Measurements from ENCODE around the gene RELB.

RELB gene

DNA sequence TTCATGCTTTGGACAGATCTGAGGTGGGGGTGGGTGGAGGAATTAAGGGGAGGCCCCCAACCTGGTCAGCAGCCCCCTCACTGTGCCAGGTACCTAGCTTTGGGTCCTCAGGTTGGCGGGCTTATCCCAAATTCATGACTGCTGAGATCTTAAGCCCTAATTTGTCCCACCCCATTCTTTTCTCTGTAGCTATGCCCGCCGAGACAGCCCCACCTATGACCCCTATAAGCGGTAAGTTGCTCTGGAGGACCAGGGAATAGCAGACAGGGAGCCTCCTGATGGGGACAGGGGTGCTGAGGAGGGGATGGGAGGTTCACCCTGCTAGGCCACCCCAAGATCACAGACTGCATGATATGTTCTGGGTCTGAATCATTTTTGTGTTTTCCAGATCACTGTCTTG, 60.7 kb downstream of the RELB start:
- DNase-seq = no peak

- DNase-seq = no peak
Measured at GRCh38 chr19:45063851-45064801, 62.9 kb downstream of the RELB start.

GRCh38 chr19:45066921-45067661, 65.8 kb downstream of the RELB start:
- no peak for DNase-seq

GRCh38 chr19:45068041-45068440, 66.8 kb downstream of the RELB start:
- no peak for DNase-seq

- no peak for DNase-seq
Measured at GRCh38 chr19:45069056-45069455, 67.8 kb downstream of the RELB start.

GRCh38 chr19:45070214-45070613, 69.0 kb downstream of the RELB start:
- no peak for DNase-seq

GRCh38 chr19:45070861-45071544, 69.7 kb downstream of the RELB start:
- DNase-seq = no peak

GRCh38 chr19:45071545-45071938, 70.3 kb downstream of the RELB start:
- no peak for DNase-seq

- DNase-seq = no peak
Measured at GRCh38 chr19:45071969-45072790, 70.9 kb downstream of the RELB start.

DNA sequence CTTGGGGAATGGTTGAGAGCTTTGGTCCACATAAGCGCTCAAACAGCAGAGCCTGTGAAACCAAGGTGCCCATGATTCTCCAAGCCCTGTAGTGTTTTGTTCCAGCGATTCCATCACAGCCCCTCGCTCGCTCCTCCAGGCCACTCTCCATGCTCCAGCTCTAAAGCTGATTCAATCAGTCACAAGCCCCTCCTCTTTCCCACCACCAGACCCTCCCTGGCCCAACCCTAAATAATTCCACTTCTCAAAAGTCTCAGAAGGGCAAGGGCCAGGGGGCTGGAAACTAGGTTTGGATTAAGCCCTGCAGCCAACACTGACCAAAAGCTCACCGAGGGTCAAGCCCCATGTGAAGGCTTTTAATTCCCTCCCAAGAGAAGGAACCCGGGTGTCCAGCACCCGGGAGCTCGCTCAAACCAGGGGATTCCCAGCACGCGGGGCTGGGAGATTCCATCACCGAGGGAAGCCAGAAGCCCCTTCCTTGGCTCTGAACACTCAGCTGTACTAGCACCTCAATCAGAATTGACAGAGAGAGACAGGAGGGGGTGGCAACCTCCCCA, 73.6 kb downstream of the RELB start:
- DNase-seq = no peak

DNA sequence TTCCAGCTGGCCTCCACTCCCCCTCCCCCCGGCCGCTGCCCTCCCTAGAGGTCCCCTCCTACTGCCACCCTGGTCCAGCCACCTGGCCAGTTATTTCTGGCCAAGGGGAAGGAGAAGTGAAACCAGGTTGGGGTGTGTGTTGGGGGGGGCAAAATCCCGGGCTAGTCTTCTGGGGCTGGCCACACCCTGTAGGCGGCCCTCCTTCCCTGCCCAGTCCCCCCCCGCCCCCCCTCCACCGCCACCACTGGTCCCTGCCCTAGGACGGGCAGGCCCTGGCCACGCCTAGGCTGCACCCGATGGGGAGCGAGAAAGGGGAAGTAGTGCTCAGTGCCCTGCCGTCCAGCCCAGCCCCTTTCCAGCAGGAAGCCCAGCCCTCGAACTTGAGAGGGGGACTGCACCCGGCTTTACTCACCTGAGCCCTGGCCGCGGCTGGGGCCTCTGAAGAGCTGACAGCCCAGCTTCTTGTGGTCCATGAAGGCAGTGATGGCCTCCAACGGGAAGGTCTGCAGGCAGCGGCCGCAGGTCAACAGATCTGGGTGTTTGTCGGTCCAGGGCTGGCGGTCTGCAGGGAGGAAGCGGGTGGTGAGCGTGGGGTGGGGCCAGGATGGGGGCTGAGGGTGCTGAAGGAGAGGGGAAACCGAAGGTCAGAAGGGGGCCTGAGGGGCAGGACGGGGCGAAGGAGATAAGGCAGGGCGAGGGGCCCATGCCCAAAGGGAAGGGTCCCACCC, 74.2 kb downstream of the RELB start:
- peak; percentile 87 for DNase-seq

GRCh38 chr19:45076029-45076850, 75.0 kb downstream of the RELB start, which contains the start of gene ZNF296:
TSS of gene ZNF296 (minus strand) at chr19:45076478. CDS start at chr19:45076373, 105 bp downstream.
- peak; percentile 76 for DNase-seq

DNA sequence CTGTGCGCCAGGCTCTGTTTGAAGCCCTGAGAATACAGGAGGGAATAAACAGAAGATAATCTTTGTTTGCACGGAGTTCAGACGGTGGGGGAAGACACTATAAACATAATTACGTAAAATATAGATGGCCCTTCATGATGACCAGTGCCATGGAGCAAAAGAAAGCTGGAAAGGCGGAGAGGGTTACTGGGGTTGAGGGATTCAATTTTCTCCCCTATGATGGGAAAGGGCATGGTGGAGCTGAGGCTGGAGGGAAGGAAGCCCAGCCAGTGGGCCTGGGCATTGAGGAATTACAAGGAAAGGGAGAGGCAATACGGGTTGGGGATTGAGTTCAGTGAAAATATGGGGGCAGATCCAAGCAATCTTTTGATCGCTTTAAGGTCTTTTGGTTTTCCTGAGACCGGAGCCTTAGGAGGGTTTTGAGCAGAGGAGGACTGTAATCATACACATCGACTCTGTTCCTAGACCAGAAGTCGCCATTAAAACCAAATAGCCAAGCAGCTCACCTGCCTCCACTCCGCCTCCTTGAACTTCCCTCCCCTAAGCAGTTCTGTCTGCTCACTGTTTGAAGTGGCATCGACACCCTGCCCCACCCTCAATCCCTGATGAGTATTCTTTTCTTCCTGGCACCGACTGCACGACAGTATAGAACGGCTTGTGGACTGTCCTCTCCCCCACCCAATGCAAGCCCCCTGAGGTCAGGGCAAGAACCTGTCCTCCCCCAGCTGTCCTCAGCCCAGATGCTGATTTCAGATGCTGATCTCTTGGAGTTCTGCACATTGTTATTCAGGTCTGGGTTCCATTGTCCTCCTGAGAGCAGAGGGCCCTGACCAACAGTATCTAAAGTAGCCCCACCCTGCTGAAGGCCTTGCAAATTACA, 75.8 kb downstream of the RELB start:
- no peak for DNase-seq

GRCh38 chr19:45078390-45079062, 77.3 kb downstream of the RELB start:
- no peak for DNase-seq

DNA sequence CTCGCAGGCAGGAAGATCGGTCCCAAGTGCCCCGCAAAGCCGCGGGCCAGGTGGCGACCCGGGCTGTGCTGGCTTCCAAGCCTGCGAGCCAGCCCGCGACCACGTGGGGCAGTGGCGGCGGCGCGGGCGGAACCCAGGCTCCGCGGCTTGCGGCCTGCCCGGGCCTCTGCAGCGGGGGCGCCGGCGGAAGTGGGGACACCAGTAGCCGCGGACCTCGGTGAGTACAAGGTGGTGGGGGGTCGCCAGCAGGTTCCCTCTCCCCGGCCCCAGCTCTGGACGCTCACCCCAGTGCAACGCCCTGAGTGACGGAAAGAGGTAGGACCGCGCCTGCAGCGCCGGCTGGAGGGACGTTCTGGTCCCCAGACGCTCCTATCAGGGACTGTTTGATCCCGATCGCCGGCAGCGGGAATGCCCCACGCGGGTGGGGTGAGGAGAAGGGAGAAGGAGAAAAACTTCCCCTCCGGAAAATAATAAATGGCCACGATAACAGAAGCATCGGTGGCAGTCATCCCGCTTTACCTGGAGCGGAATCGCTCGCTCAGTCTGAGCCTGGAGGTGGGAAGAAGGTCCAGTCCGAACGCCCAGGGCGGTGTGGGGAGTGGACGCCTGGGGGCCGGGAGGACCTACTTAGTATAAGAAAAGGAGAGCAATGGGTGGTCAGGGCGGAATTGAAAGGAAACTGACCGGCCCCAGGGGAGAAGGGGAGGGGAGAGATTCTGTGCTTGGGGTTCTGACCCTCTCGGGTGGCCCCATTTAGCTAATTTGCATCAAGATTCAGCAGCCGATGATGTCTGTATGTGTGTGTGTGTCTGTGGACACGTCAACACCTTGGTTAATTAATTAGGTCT, 78.0 kb downstream of the RELB start, which contains the start of gene GEMIN7:
TSS of gene GEMIN7 (plus strand) at position 198 of the 848 bp plus-strand sequence. CDS start 10,855 bp downstream, outside the sequence.
- DNase-seq = peak; percentile 75

- DNase-seq = no peak
Measured at GRCh38 chr19:45079911-45080370, 78.7 kb downstream of the RELB start.

- DNase-seq = no peak
Measured at GRCh38 chr19:45082170-45082569, 80.9 kb downstream of the RELB start.
